ENCODE measurements around the gene SFMBT1. TPM values are rescaled to one million over a fixed set of nuclear protein-coding genes. Genes with fewer than 3 reads are reported as not detected.

SFMBT1 gene
- total RNA-seq, 1 donor, result 34.1 TPM

- H3K4me3 ChIP-seq (ENCODE audit: low read length), result no peak overlapping the region
- H3K9me3 ChIP-seq (ENCODE audit: low read depth, low read length), result no peaks in the 10 kb centered on the region
- H3K27me3 ChIP-seq (ENCODE audit: insufficient read depth, low read length), result no peaks in the 10 kb centered on the region
- no peaks in the 10 kb centered on the region for H3K4me1 ChIP-seq (ENCODE audit: insufficient read depth, low read length)
Observed at GRCh38 chr3:52866427-52866826, 179.4 kb downstream of the SFMBT1 start.

GRCh38 chr3:52865994-52866393 is 179.9 kb downstream of the SFMBT1 start:
- no peaks in the 10 kb centered on the region for H3K27me3 ChIP-seq (ENCODE audit: insufficient read depth, low read length)
- no peaks in the 10 kb centered on the region for H3K9me3 ChIP-seq (ENCODE audit: low read depth, low read length)
- no peak overlapping the region for H3K4me3 ChIP-seq (ENCODE audit: low read length)
- no peaks in the 10 kb centered on the region for H3K4me1 ChIP-seq (ENCODE audit: insufficient read depth, low read length)

GRCh38 chr3:52860424-52860768 is 185.5 kb downstream of the SFMBT1 start:
- Histone ChIP-seq H3K27me3 (ENCODE audit: insufficient read depth, low read length) (no peaks in the 10 kb centered on the region), H3K4me3 (ENCODE audit: low read length) (no peak overlapping the region), H3K4me1 (ENCODE audit: insufficient read depth, low read length) (no peaks in the 10 kb centered on the region), H3K9me3 (ENCODE audit: low read depth, low read length) (no peaks in the 10 kb centered on the region)

GRCh38 chr3:52859686-52860423 is 186.0 kb downstream of the SFMBT1 start:
- Histone ChIP-seq H3K9me3 (ENCODE audit: low read depth, low read length) (no peaks in the 10 kb centered on the region), H3K4me1 (ENCODE audit: insufficient read depth, low read length) (no peaks in the 10 kb centered on the region), H3K27me3 (ENCODE audit: insufficient read depth, low read length) (no peaks in the 10 kb centered on the region), H3K4me3 (ENCODE audit: low read length) (no peak overlapping the region)

GRCh38 chr3:52857864-52858263 is 188.0 kb downstream of the SFMBT1 start:
- Histone ChIP-seq H3K9me3 (ENCODE audit: low read depth, low read length) (no peaks in the 10 kb centered on the region), H3K4me1 (ENCODE audit: insufficient read depth, low read length) (no peaks in the 10 kb centered on the region)

GRCh38 chr3:52857133-52857532 is 188.7 kb downstream of the SFMBT1 start:
- Histone ChIP-seq H3K9me3 (ENCODE audit: low read depth, low read length) (no peaks in the 10 kb centered on the region), H3K27me3 (ENCODE audit: insufficient read depth, low read length) (no peaks in the 10 kb centered on the region), H3K4me3 (ENCODE audit: low read length) (no peak overlapping the region), H3K4me1 (ENCODE audit: insufficient read depth, low read length) (no peaks in the 10 kb centered on the region)

More at GRCh38 chr3:52857864-52858263, 188.0 kb downstream of the SFMBT1 start:
- Histone ChIP-seq H3K4me3 (ENCODE audit: low read length) (no peak overlapping the region), H3K27me3 (ENCODE audit: insufficient read depth, low read length) (no peaks in the 10 kb centered on the region)

GRCh38 chr3:52856666-52857065 is 189.2 kb downstream of the SFMBT1 start:
- no peaks in the 10 kb centered on the region for H3K4me1 ChIP-seq (ENCODE audit: insufficient read depth, low read length)
- no peak overlapping the region for H3K4me3 ChIP-seq (ENCODE audit: low read length)
- H3K27me3 ChIP-seq (ENCODE audit: insufficient read depth, low read length), result no peaks in the 10 kb centered on the region
- no peaks in the 10 kb centered on the region for H3K9me3 ChIP-seq (ENCODE audit: low read depth, low read length)

- Histone ChIP-seq H3K9me3 (ENCODE audit: low read depth, low read length) (no peaks in the 10 kb centered on the region), H3K4me1 (ENCODE audit: insufficient read depth, low read length) (no peaks in the 10 kb centered on the region), H3K4me3 (ENCODE audit: low read length) (no peak overlapping the region), H3K27me3 (ENCODE audit: insufficient read depth, low read length) (no peaks in the 10 kb centered on the region)
Observed at GRCh38 chr3:52854013-52854412, 191.9 kb downstream of the SFMBT1 start.

Other genes with a start within 250 kb of the SFMBT1 start
- gene ITIH4, start 215.4 kb downstream of the SFMBT1 start, total RNA-seq, result 10.9 TPM
- 2.1 TPM for gene MUSTN1, start 211.1 kb downstream of the SFMBT1 start, total RNA-seq
- gene STIMATE, start 148.5 kb downstream of the SFMBT1 start, total RNA-seq, result 27.3 TPM
- 8.7 TPM for gene RFT1, start 84.4 kb upstream of the SFMBT1 start, total RNA-seq
- gene PRKCD, start 115.1 kb upstream of the SFMBT1 start, total RNA-seq, result 10.2 TPM
- 511 TPM for gene TKT, start 209.9 kb upstream of the SFMBT1 start, total RNA-seq